Fibroblast of lung (primary cell): ENCODE measurements around the gene ERVV-1. TPM values are rescaled to one million over a fixed set of nuclear protein-coding genes. Genes with fewer than 3 reads are reported as not detected.

Source experiments
- DNase-seq, 2 donors: peaks; one replicate each; pipeline versions ENCODE4 v3.0.0 to v3.0.0-alpha.2; 2010; ENCODE audit warnings: low read depth in 2 of 2
- H2AFZ ChIP-seq: 2 replicates; pipeline ENCODE4 v1.5.1; 2012; ENCODE audit warnings: low read length, control low read depth, inconsistent platforms
- H3K27ac ChIP-seq: 2 replicates; pipeline ENCODE4 v1.5.1; 2011; ENCODE audit warnings: low read length, control low read depth; ENCODE audit not compliant: insufficient read depth
- H3K27me3 ChIP-seq: 2 replicates; pipeline ENCODE4 v1.5.1; 2011; ENCODE audit warnings: mild to moderate bottlenecking, low read length; ENCODE audit not compliant: control insufficient read depth, insufficient read depth
- H3K36me3 ChIP-seq: 2 replicates; pipeline ENCODE4 v1.5.1; 2011; ENCODE audit warnings: low read length; ENCODE audit not compliant: control insufficient read depth, insufficient read depth
- H3K4me1 ChIP-seq: 2 replicates; pipeline ENCODE4 v1.5.1; 2011; ENCODE audit warnings: low read length; ENCODE audit not compliant: control insufficient read depth, insufficient read depth; ENCODE audit errors: extremely low read depth
- H3K4me2 ChIP-seq: 2 replicates; pipeline ENCODE4 v1.5.1; 2011; ENCODE audit warnings: low read length, control low read depth; ENCODE audit not compliant: insufficient read depth; ENCODE audit errors: extremely low read depth
- H3K4me3 ChIP-seq, 4 experiments: fragments of 200-600 bp in 1 of 4; sonication (generic) in 1 of 4; replicated peaks in 1 of 4; 2 replicates each; pipeline ENCODE4 v1.5.1; 2011 to 2016; ENCODE audit warnings: low read length in 4 of 4, low read depth in 3 of 4, mild to moderate bottlenecking in 3 of 4, control low read depth in 2 of 4, inconsistent platforms in 1 of 4, mixed read lengths in 1 of 4; ENCODE audit not compliant: insufficient read depth in 1 of 4; ENCODE audit errors: control extremely low read depth in 1 of 4
- H3K79me2 ChIP-seq: 2 replicates; pipeline ENCODE4 v1.5.1; 2012; ENCODE audit warnings: mild to moderate bottlenecking, low read length, inconsistent platforms; ENCODE audit not compliant: control insufficient read depth, insufficient read depth
- H3K9ac ChIP-seq: 2 replicates; pipeline ENCODE4 v1.5.1; 2011; ENCODE audit warnings: mild to moderate bottlenecking, low read length, control low read depth; ENCODE audit not compliant: insufficient read depth
- H3K9me3 ChIP-seq: 2 replicates; pipeline ENCODE4 v1.5.1; 2012; ENCODE audit warnings: low read depth, low read length; ENCODE audit not compliant: control insufficient read depth, insufficient read depth
- H4K20me1 ChIP-seq: 2 replicates; pipeline ENCODE4 v1.5.1; 2011; ENCODE audit warnings: low read length; ENCODE audit not compliant: control insufficient read depth, insufficient read depth; ENCODE audit errors: extremely low read depth
- CTCF ChIP-seq, 2 donors: IDR thresholded peaks in 1 of 2; conservative IDR thresholded peaks in 1 of 2; 1 replicate in 1 of 2; 2 replicates in 1 of 2; pipeline ENCODE4 v1.5.1; 2011 to 2012; ENCODE audit warnings: low read length in 2 of 2, control low read depth in 1 of 2, inconsistent platforms in 1 of 2, low read depth in 1 of 2, mild to moderate bottlenecking in 1 of 2
- EZH2 ChIP-seq: IDR thresholded peaks from 2 replicates; pipeline ENCODE4 v1.5.1; 2012; ENCODE audit warnings: low read length, control low read depth, mild to moderate bottlenecking; ENCODE audit errors: missing control alignments
- polyA plus RNA-seq, 2 donors: library from polyadenylated mRNA; depleted of rRNA in 1 of 2; stranded (reverse) in 1 of 2; unstranded in 1 of 2; fragments of >200 nt; gene quantifications; 2 replicates each; pipeline ENCODE4 v1.2.1, GENCODE V29; 2011 to 2012; ENCODE audit warnings: missing spikeins in 1 of 2
- total RNA-seq: library from RNA; depleted of rRNA; stranded (reverse); fragments of >200 nt; gene quantifications from 2 replicates; pipeline ENCODE4 v1.2.1, GENCODE V29; 2014

ERVV-1 gene
- total and polyA plus RNA-seq, 2 donors (not counting 1 experiment from before 2014, with no cell fraction given), result 0.03 TPM; not detected in 1

- H3K9me3 ChIP-seq, result no peaks in the 10 kb centered on the region
- no peaks in the 10 kb centered on the region for H3K79me2 ChIP-seq
- no peak overlapping the region for H3K4me3 ChIP-seq
- H3K36me3 ChIP-seq, result no peaks in the 10 kb centered on the region
- no peaks in the 10 kb centered on the region for H3K27me3 ChIP-seq
- TF ChIP-seq CTCF (conservative IDR thresholded peaks at IDR 0.05 in 1 of 2, IDR thresholded peaks at IDR 0.05 in 1 of 2; ENCODE audit: low read depth in 1 of 2, low read length in 2 of 2) (no peak), EZH2 (no peak)
- no peaks in the 10 kb centered on the region for H4K20me1 ChIP-seq
- no peak overlapping the region for H3K9ac ChIP-seq
- H3K27ac ChIP-seq, result no peak overlapping the region
- H3K4me2 ChIP-seq, result no peak overlapping the region
- H3K4me1 ChIP-seq, result no peaks in the 10 kb centered on the region
- no peak for DNase-seq
- no peak overlapping the region for H2AFZ ChIP-seq
Observed at GRCh38 chr19:53004242-53004641, 9.5 kb upstream of the ERVV-1 start.

- Histone ChIP-seq H3K27ac (no peak overlapping the region), H3K27me3 (no peaks in the 10 kb centered on the region), H4K20me1 (no peaks in the 10 kb centered on the region), H3K4me3 (no peak overlapping the region), H3K9ac (no peak overlapping the region), H3K36me3 (no peaks in the 10 kb centered on the region), H3K4me1 (no peaks in the 10 kb centered on the region), H3K4me2 (no peak overlapping the region), H3K9me3 (no peaks in the 10 kb centered on the region), H3K79me2 (no peaks in the 10 kb centered on the region), H2AFZ (no peak overlapping the region)
- TF ChIP-seq EZH2 (no peak), CTCF (conservative IDR thresholded peaks at IDR 0.05 in 1 of 2, IDR thresholded peaks at IDR 0.05 in 1 of 2; ENCODE audit: low read depth in 1 of 2, low read length in 2 of 2) (no peak)
- no peak for DNase-seq
Observed at GRCh38 chr19:53007200-53007599, 6.5 kb upstream of the ERVV-1 start.

GRCh38 chr19:53007606-53008005, 6.1 kb upstream of the ERVV-1 start:
- no peaks in the 10 kb centered on the region for H3K4me1 ChIP-seq
- no peaks in the 10 kb centered on the region for H3K27me3 ChIP-seq
- no peak overlapping the region for H2AFZ ChIP-seq
- H3K27ac ChIP-seq, result no peak overlapping the region
- H3K4me3 ChIP-seq, result no peak overlapping the region
- no peaks in the 10 kb centered on the region for H3K9me3 ChIP-seq
- H3K4me2 ChIP-seq, result no peak overlapping the region
- TF ChIP-seq EZH2 (no peak), CTCF (conservative IDR thresholded peaks at IDR 0.05 in 1 of 2, IDR thresholded peaks at IDR 0.05 in 1 of 2; ENCODE audit: low read depth in 1 of 2, low read length in 2 of 2) (no peak)
- H3K36me3 ChIP-seq, result no peaks in the 10 kb centered on the region
- no peak for DNase-seq
- no peak overlapping the region for H3K9ac ChIP-seq
- H3K79me2 ChIP-seq, result no peaks in the 10 kb centered on the region
- no peaks in the 10 kb centered on the region for H4K20me1 ChIP-seq
